WTC11 (cell line): Measurements from ENCODE around the gene HAUS5. TPM values are rescaled to one million over a fixed set of nuclear protein-coding genes. Genes with fewer than 3 reads are reported as not detected.
"Not testable (repeated sequence)": the region's sequence is repeated elsewhere in the genome, so short reads cannot be mapped to it uniquely, and the experiment has no call there.

Source experiments
- ATAC-seq: fragments of 200-7000 bp; cut with Tn5 transposase; 2 replicates; pipeline ENCODE4 v1.10.0; 2021; ENCODE audit warnings: mild to moderate bottlenecking, moderate library complexity
- CTCF ChIA-PET: fragments of 300-600 bp; sonication (Branson Sonifier 250); formaldehyde crosslinking; loops from one replicate; lab custom pipeline; 2021; ENCODE audit warnings: antibody characterized with exemption; lab: Charles Lee
- POLR2A ChIA-PET: fragments of 350-600 bp; sonication (Branson Sonifier 250); formaldehyde crosslinking; loops from one replicate; lab custom pipeline; 2021; ENCODE audit warnings: antibody characterized with exemption; lab: Charles Lee
- DNase-seq: peaks from one replicate; pipeline ENCODE4 v3.0.0; 2021; ENCODE audit warnings: low spot score
- H3K27ac Mint-ChIP-seq: 2 replicates; pipeline ENCODE4 v1.8.0; 2021; ENCODE audit warnings: mixed read lengths
- H3K27me3 Mint-ChIP-seq: 2 replicates; pipeline ENCODE4 v1.8.0; 2021; ENCODE audit warnings: low read depth, mild to moderate bottlenecking, moderate library complexity, mixed read lengths
- H3K36me3 Mint-ChIP-seq: 2 replicates; pipeline ENCODE4 v1.8.0; 2021; ENCODE audit warnings: mixed read lengths
- H3K4me1 Mint-ChIP-seq: 2 replicates; pipeline ENCODE4 v1.8.0; 2022; ENCODE audit warnings: mixed read lengths
- H3K4me3 Mint-ChIP-seq: 2 replicates; pipeline ENCODE4 v1.8.0; 2021; ENCODE audit warnings: mild to moderate bottlenecking, moderate library complexity, mixed read lengths
- H3K9me3 Mint-ChIP-seq: 2 replicates; pipeline ENCODE4 v1.8.0; 2021; ENCODE audit warnings: mixed read lengths
- FOXP1 ChIP-seq: sonication (generic); formaldehyde crosslinking; IDR thresholded peaks from 2 replicates; pipeline ENCODE4 v1.8.0; 2022; ENCODE audit warnings: missing genetic modification reagents, mild to moderate bottlenecking, moderate library complexity, borderline replicate concordance
- HMGXB4 ChIP-seq: sonication (generic); formaldehyde crosslinking; IDR thresholded peaks from 2 replicates; pipeline ENCODE4 v1.8.1; 2023; ENCODE audit warnings: mild to moderate bottlenecking, moderate library complexity, missing genetic modification reagents
- NFATC4 ChIP-seq: fragments of 250-450 bp; sonication (Bioruptor Pico); IDR thresholded peaks from 2 replicates; pipeline ENCODE4 v1.9.0; 2021; ENCODE audit warnings: mild to moderate bottlenecking
- NR1H2 ChIP-seq: sonication (generic); formaldehyde crosslinking; IDR thresholded peaks from 2 replicates; pipeline ENCODE4 v1.9.0; 2021; ENCODE audit warnings: mild to moderate bottlenecking, moderate library complexity, missing genetic modification reagents
- SMAD4 ChIP-seq: sonication (generic); formaldehyde crosslinking; IDR thresholded peaks from 2 replicates; pipeline ENCODE4 v1.8.0; 2022; ENCODE audit warnings: mild to moderate bottlenecking, missing genetic modification reagents
- SOX15 ChIP-seq: fragments of 250-450 bp; sonication (Bioruptor Pico); IDR thresholded peaks from 2 replicates; pipeline ENCODE4 v1.9.0; 2021; ENCODE audit warnings: mild to moderate bottlenecking
- TEAD4 ChIP-seq: sonication (generic); formaldehyde crosslinking; IDR thresholded peaks from 2 replicates; pipeline ENCODE4 v1.8.0; 2022; ENCODE audit warnings: mild to moderate bottlenecking, missing genetic modification reagents
- TP53 ChIP-seq: sonication (generic); formaldehyde crosslinking; IDR thresholded peaks from 2 replicates; pipeline ENCODE4 v1.8.1; 2023; ENCODE audit warnings: mild to moderate bottlenecking, missing genetic modification reagents
- total RNA-seq: library from RNA; stranded (reverse); gene quantifications from 3 replicates; pipeline ENCODE4 v1.2.3, GENCODE V29; 2021
- TF ChIP-seq, protein P1 (sequence below): sonication (generic); formaldehyde crosslinking; IDR thresholded peaks from 2 replicates; pipeline ENCODE4 v1.8.0; 2023; ENCODE audit warnings: missing genetic modification reagents, mild to moderate bottlenecking, borderline replicate concordance
- TF ChIP-seq, protein P2 (sequence below): fragments of 200-600 bp; IDR thresholded peaks from 2 replicates; pipeline ENCODE4 v1.8.0; 2022; ENCODE audit warnings: antibody characterized with exemption
- TF ChIP-seq, protein P3 (sequence below): sonication (generic); formaldehyde crosslinking; IDR thresholded peaks from 2 replicates; pipeline ENCODE4 v1.8.1; 2022; ENCODE audit warnings: low read depth, mild to moderate bottlenecking, moderate library complexity, missing genetic modification reagents, borderline replicate concordance
- TF ChIP-seq, protein P4 (sequence below): sonication (generic); formaldehyde crosslinking; IDR thresholded peaks from 2 replicates; pipeline ENCODE4 v1.8.0; 2022; ENCODE audit warnings: mild to moderate bottlenecking, missing genetic modification reagents
- TF ChIP-seq, protein P5 (sequence below): fragments of 250-450 bp; sonication (Bioruptor Pico); IDR thresholded peaks from 2 replicates; pipeline ENCODE4 v1.9.0; 2021; ENCODE audit warnings: mild to moderate bottlenecking, borderline replicate concordance

The HAUS5 gene
- total RNA-seq, 1 experiment from 2014 or later: 25.4 TPM

GRCh38 chr19:35592226-35592625, 20.3 kb upstream of the HAUS5 start:
- POLR2A ChIA-PET: interaction anchor here (1.3 to 1.4 kb wide), 2 partner anchors 35 to 82 kb away, joined by 3 to 4 read pairs; no protein-coding TSS in a partner anchor
- H3K27ac Mint-ChIP-seq: no peak overlapping the region; the same call in 1 of the 2 replicates
- TF ChIP-seq, protein P1, sequence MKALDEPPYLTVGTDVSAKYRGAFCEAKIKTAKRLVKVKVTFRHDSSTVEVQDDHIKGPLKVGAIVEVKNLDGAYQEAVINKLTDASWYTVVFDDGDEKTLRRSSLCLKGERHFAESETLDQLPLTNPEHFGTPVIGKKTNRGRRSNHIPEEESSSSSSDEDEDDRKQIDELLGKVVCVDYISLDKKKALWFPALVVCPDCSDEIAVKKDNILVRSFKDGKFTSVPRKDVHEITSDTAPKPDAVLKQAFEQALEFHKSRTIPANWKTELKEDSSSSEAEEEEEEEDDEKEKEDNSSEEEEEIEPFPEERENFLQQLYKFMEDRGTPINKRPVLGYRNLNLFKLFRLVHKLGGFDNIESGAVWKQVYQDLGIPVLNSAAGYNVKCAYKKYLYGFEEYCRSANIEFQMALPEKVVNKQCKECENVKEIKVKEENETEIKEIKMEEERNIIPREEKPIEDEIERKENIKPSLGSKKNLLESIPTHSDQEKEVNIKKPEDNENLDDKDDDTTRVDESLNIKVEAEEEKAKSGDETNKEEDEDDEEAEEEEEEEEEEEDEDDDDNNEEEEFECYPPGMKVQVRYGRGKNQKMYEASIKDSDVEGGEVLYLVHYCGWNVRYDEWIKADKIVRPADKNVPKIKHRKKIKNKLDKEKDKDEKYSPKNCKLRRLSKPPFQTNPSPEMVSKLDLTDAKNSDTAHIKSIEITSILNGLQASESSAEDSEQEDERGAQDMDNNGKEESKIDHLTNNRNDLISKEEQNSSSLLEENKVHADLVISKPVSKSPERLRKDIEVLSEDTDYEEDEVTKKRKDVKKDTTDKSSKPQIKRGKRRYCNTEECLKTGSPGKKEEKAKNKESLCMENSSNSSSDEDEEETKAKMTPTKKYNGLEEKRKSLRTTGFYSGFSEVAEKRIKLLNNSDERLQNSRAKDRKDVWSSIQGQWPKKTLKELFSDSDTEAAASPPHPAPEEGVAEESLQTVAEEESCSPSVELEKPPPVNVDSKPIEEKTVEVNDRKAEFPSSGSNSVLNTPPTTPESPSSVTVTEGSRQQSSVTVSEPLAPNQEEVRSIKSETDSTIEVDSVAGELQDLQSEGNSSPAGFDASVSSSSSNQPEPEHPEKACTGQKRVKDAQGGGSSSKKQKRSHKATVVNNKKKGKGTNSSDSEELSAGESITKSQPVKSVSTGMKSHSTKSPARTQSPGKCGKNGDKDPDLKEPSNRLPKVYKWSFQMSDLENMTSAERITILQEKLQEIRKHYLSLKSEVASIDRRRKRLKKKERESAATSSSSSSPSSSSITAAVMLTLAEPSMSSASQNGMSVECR (CRISPR knock-in tag): no peak
- no peak for TF ChIP-seq FOXP1 (CRISPR knock-in tag)
- TF ChIP-seq, protein P2, sequence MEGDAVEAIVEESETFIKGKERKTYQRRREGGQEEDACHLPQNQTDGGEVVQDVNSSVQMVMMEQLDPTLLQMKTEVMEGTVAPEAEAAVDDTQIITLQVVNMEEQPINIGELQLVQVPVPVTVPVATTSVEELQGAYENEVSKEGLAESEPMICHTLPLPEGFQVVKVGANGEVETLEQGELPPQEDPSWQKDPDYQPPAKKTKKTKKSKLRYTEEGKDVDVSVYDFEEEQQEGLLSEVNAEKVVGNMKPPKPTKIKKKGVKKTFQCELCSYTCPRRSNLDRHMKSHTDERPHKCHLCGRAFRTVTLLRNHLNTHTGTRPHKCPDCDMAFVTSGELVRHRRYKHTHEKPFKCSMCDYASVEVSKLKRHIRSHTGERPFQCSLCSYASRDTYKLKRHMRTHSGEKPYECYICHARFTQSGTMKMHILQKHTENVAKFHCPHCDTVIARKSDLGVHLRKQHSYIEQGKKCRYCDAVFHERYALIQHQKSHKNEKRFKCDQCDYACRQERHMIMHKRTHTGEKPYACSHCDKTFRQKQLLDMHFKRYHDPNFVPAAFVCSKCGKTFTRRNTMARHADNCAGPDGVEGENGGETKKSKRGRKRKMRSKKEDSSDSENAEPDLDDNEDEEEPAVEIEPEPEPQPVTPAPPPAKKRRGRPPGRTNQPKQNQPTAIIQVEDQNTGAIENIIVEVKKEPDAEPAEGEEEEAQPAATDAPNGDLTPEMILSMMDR: peak; percentile 43; the same call in 1 of the 2 replicates
- peak; percentile 40 for DNase-seq
- peaks cover 19% of the 10 kb centered on the region for H3K27me3 Mint-ChIP-seq
- no peaks in the 10 kb centered on the region for H3K36me3 Mint-ChIP-seq
- ATAC-seq: peak; percentile 78
- CTCF ChIA-PET: interaction anchor here (0.6 to 2.3 kb wide), 15 partner anchors 9 to 239 kb away, joined by 3 to 26 read pairs (median 5); partner anchors contain the start of genes DMKN and LIN37
- no peaks in the 10 kb centered on the region for H3K4me1 Mint-ChIP-seq
- H3K9me3 Mint-ChIP-seq: peaks cover 7% of the 10 kb centered on the region
- H3K4me3 Mint-ChIP-seq: no peak overlapping the region

DNA sequence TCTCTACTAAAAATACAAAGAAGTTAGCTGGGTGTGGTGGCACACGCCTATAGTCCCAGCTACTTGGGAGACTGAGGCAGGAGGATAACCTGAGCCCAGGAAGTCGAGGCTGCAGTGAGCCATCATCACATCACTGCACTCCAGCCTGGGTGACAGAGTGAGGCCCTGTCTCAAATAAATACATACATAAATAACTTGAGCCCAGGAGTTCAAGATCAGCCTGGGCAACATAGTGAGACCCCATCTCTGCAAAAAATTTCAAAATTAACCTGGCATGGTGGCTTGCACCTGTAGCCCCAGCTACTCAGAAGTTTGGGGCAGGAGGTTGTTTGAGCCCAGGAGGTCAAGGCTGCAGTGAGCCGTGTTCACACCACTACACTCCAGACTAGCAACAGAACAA, 17.5 kb upstream of the HAUS5 start:
- ATAC-seq, H3K4me3 Mint-ChIP-seq, H3K36me3 Mint-ChIP-seq, DNase-seq, H3K27ac Mint-ChIP-seq, H3K4me1 Mint-ChIP-seq, POLR2A ChIA-PET, CTCF ChIA-PET, H3K9me3 Mint-ChIP-seq: not testable (repeated sequence)
- H3K27me3 Mint-ChIP-seq: peaks cover 22% of the 10 kb centered on the region

GRCh38 chr19:35595928-35596327, 16.6 kb upstream of the HAUS5 start:
- DNase-seq (no peak), ATAC-seq (no peak)
- ChIA-PET POLR2A (no interaction called here), CTCF (no interaction called here)
- no peak overlapping the region for H3K27ac Mint-ChIP-seq
- H3K4me1 Mint-ChIP-seq: no peaks in the 10 kb centered on the region
- peaks cover 27% of the 10 kb centered on the region for H3K27me3 Mint-ChIP-seq
- no peak overlapping the region for H3K4me3 Mint-ChIP-seq
- peaks cover 7% of the 10 kb centered on the region for H3K9me3 Mint-ChIP-seq
- no peaks in the 10 kb centered on the region for H3K36me3 Mint-ChIP-seq
- TF ChIP-seq HMGXB4 (no peak), NR1H2 (CRISPR knock-in tag) (no peak), SMAD4 (CRISPR knock-in tag) (no peak), NFATC4 (CRISPR knock-in tag) (no peak), TP53 (CRISPR knock-in tag) (no peak), SOX15 (no peak), TEAD4 (no peak)
- TF ChIP-seq, protein P3, sequence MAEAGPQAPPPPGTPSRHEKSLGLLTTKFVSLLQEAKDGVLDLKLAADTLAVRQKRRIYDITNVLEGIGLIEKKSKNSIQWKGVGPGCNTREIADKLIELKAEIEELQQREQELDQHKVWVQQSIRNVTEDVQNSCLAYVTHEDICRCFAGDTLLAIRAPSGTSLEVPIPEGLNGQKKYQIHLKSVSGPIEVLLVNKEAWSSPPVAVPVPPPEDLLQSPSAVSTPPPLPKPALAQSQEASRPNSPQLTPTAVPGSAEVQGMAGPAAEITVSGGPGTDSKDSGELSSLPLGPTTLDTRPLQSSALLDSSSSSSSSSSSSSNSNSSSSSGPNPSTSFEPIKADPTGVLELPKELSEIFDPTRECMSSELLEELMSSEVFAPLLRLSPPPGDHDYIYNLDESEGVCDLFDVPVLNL (CRISPR knock-in tag): no peak
- TF ChIP-seq, protein P4, sequence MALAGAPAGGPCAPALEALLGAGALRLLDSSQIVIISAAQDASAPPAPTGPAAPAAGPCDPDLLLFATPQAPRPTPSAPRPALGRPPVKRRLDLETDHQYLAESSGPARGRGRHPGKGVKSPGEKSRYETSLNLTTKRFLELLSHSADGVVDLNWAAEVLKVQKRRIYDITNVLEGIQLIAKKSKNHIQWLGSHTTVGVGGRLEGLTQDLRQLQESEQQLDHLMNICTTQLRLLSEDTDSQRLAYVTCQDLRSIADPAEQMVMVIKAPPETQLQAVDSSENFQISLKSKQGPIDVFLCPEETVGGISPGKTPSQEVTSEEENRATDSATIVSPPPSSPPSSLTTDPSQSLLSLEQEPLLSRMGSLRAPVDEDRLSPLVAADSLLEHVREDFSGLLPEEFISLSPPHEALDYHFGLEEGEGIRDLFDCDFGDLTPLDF (CRISPR knock-in tag): no peak
- TF ChIP-seq, protein P5, sequence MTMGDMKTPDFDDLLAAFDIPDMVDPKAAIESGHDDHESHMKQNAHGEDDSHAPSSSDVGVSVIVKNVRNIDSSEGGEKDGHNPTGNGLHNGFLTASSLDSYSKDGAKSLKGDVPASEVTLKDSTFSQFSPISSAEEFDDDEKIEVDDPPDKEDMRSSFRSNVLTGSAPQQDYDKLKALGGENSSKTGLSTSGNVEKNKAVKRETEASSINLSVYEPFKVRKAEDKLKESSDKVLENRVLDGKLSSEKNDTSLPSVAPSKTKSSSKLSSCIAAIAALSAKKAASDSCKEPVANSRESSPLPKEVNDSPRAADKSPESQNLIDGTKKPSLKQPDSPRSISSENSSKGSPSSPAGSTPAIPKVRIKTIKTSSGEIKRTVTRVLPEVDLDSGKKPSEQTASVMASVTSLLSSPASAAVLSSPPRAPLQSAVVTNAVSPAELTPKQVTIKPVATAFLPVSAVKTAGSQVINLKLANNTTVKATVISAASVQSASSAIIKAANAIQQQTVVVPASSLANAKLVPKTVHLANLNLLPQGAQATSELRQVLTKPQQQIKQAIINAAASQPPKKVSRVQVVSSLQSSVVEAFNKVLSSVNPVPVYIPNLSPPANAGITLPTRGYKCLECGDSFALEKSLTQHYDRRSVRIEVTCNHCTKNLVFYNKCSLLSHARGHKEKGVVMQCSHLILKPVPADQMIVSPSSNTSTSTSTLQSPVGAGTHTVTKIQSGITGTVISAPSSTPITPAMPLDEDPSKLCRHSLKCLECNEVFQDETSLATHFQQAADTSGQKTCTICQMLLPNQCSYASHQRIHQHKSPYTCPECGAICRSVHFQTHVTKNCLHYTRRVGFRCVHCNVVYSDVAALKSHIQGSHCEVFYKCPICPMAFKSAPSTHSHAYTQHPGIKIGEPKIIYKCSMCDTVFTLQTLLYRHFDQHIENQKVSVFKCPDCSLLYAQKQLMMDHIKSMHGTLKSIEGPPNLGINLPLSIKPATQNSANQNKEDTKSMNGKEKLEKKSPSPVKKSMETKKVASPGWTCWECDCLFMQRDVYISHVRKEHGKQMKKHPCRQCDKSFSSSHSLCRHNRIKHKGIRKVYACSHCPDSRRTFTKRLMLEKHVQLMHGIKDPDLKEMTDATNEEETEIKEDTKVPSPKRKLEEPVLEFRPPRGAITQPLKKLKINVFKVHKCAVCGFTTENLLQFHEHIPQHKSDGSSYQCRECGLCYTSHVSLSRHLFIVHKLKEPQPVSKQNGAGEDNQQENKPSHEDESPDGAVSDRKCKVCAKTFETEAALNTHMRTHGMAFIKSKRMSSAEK (CRISPR knock-in tag): no peak
